CD1c-positive myeloid dendritic cell (primary cell): ENCODE results near the gene SLC39A3.

ENCODE experiments used
- DNase-seq: peaks from one replicate; pipeline ENCODE4 v3.0.0-alpha.2; 2016; ENCODE audit errors: extremely low spot score

The SLC39A3 gene

GRCh38 chr19:2747349-2747748 lies 7.5 kb upstream of the SLC39A3 start:
- DNase-seq, result no peak

- no peak for DNase-seq
Measured at GRCh38 chr19:2744113-2744512, 4.3 kb upstream of the SLC39A3 start.

- DNase-seq, result no peak
Measured at GRCh38 chr19:2743099-2743498, 3.3 kb upstream of the SLC39A3 start.

GRCh38 chr19:2740314-2740656 lies 468 bp upstream of the SLC39A3 start:
- DNase-seq, result no peak

DNA sequence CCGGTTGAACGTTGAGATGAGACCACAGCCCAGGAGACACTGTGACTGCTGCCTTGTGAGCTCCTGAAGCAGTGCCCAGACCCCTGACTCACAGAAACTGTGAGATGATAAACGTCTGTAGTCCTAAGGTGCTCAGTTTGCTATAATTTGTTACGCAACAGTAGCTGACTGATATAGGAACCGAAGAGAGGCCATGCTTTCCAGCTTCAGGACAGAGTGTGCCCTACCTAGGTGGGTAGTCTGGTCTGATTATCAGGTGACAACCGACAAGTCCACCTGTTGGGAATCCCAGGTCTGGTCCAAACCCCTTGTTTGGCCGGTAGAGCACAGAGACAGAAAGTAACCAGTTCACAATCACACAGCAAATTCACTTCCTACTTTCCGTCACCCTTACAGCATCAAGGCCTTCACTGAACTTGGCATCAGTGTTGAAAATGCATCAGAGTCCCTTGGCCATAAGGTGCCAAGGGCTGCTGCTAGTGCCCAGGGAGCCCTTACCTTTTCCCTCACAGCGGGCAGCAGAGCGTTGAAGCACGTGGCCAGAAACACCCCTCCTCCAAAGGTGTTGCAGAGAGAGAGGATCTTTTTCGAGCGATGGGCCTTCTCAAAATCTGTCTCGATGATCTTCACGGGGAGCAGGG lies 3.1 kb downstream of the SLC39A3 start:
- no peak for DNase-seq

GRCh38 chr19:2735374-2735773 lies 4.4 kb downstream of the SLC39A3 start:
- no peak for DNase-seq

- no peak for DNase-seq
Measured at GRCh38 chr19:2734589-2735288, 5.1 kb downstream of the SLC39A3 start.

- no peak for DNase-seq
Measured at GRCh38 chr19:2733930-2734588, 5.8 kb downstream of the SLC39A3 start.

DNA sequence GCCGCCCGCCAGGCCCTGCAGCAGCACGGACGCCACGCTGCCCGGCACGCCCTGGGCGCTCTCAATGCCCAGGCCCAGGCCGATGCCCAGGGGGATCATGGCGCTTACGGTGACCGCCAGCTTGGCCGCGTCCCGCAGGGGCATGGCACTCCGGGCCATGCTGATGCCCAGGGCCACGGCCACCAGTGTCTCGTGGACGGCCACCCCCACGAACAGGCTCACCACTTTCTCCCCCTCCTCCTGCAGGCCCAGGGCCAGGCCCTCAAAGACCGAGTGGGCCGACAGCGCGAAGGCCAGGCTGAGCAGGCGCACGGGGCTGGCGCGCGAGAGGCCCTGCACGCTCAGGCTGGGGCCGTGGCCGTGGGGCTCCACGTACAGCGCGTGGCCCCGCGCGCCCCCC lies 6.9 kb downstream of the SLC39A3 start:
- no peak for DNase-seq

- no peak for DNase-seq
Measured at GRCh38 chr19:2732157-2732725, 7.6 kb downstream of the SLC39A3 start.

GRCh38 chr19:2731181-2731995 lies 8.4 kb downstream of the SLC39A3 start:
- no peak for DNase-seq

GRCh38 chr19:2729943-2730818 lies 9.6 kb downstream of the SLC39A3 start:
- DNase-seq, result no peak

DNA sequence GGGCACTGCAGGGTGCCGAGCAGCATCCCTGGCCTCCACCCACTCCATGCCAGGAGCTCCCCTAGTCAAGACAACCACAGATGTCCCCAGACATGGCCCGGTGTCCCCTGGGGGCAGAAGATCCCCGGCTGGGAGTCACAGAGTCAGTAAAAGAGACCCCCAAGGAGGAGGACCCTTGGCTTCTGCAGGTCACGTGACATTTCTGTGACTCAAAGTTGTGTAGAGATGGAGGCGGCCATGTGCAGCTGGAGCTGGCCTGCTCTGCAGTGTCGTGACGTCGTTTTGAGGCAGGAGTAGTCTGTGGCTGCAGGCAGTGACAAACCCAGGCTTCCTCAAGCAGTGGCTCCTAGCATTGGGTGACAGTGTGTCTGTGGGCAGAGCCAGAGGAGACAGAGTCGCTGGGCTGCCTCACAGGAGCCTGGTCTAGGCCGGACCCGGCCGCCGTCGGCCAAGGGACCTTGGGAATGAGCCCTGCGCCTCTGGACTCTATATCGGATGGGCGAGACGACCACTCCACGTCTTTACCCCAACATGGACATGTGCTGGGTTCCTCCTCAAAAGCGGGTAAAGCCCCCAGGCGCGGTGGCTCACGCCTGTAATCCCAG lies 10.9 kb downstream of the SLC39A3 start:
- DNase-seq, result no peak

DNA sequence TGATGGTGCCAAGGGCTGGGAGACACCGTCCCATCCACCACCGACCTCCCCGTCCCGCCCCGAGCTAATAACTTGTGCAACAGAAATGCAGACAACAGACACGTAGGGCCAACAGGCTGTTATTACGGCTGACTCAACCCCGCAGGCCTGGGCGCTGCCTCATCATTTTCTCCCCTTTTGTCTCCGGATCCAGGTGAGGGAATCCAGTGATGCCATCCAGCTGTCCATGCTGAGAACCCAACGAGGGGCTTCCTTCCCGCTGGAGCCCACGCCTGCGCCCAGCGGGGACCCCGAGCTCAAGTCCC lies 12.2 kb downstream of the SLC39A3 start:
- no peak for DNase-seq

GRCh38 chr19:2726904-2727639 lies 12.7 kb downstream of the SLC39A3 start:
- DNase-seq, result no peak

GRCh38 chr19:2726160-2726855 lies 13.5 kb downstream of the SLC39A3 start:
- no peak for DNase-seq

GRCh38 chr19:2724148-2724557 lies 15.7 kb downstream of the SLC39A3 start:
- no peak for DNase-seq

DNA sequence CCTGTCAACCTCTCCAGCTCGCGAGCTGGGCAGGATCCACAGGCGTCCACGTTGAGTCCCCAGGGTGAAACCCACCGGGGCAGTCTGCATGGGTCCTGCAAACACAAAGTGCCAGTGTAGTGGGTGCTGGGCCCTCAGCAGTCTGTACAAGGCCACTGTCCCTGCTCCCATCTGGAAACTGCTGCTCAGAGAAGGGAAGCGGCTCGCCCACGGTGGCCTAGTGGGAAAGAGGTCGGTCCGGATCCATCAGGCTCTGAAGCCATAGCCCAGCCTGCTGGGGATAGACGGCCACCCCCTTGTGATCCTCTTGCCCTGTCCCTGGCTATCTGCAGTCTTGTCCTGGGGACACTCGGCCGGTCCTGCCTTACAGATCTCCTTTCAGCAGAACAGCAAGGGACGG lies 16.1 kb downstream of the SLC39A3 start:
- peak; percentile 20 for DNase-seq

- no peak for DNase-seq
Measured at GRCh38 chr19:2723345-2723715, 16.5 kb downstream of the SLC39A3 start.
